Measurements from ENCODE around the gene ST3GAL3.

Gene ST3GAL3

GRCh38 chr1:43750083-43750482 lies 42.7 kb downstream of the ST3GAL3 start:
- DNase-seq (ENCODE audit: low read depth) = no peak
- no peak overlapping the region for H3K4me3 ChIP-seq (ENCODE audit: low read depth, low read length)
- no peak for TF ChIP-seq CTCF (IDR thresholded peaks at IDR 0.05; ENCODE audit: insufficient read depth, low read depth, low read length, missing control alignments)

GRCh38 chr1:43753422-43753821 lies 46.1 kb downstream of the ST3GAL3 start:
- no peak for TF ChIP-seq CTCF (IDR thresholded peaks at IDR 0.05; ENCODE audit: insufficient read depth, low read depth, low read length, missing control alignments)
- DNase-seq (ENCODE audit: low read depth) = no peak
- H3K4me3 ChIP-seq (ENCODE audit: low read depth, low read length) = no peak overlapping the region

GRCh38 chr1:43754892-43755291 lies 47.6 kb downstream of the ST3GAL3 start:
- no peak for DNase-seq (ENCODE audit: low read depth)
- TF ChIP-seq CTCF (IDR thresholded peaks at IDR 0.05; ENCODE audit: insufficient read depth, low read depth, low read length, missing control alignments) = no peak
- H3K4me3 ChIP-seq (ENCODE audit: low read depth, low read length) = no peak overlapping the region

GRCh38 chr1:43757343-43758053 lies 50.2 kb downstream of the ST3GAL3 start:
- no peak for DNase-seq (ENCODE audit: low read depth)
- no peak overlapping the region for H3K4me3 ChIP-seq (ENCODE audit: low read depth, low read length)
- no peak for TF ChIP-seq CTCF (IDR thresholded peaks at IDR 0.05; ENCODE audit: insufficient read depth, low read depth, low read length, missing control alignments)

GRCh38 chr1:43760745-43761317 lies 53.5 kb downstream of the ST3GAL3 start:
- no peak for DNase-seq (ENCODE audit: low read depth)
- H3K4me3 ChIP-seq (ENCODE audit: low read depth, low read length) = no peak overlapping the region
- no peak for TF ChIP-seq CTCF (IDR thresholded peaks at IDR 0.05; ENCODE audit: insufficient read depth, low read depth, low read length, missing control alignments)

- peak; percentile 81 for TF ChIP-seq CTCF (IDR thresholded peaks at IDR 0.05; ENCODE audit: insufficient read depth, low read depth, low read length, missing control alignments)
- no peak overlapping the region for H3K4me3 ChIP-seq (ENCODE audit: low read depth, low read length)
- DNase-seq (ENCODE audit: low read depth) = peak; percentile 74
Observed at GRCh38 chr1:43763497-43763973, 56.2 kb downstream of the ST3GAL3 start.
